ENCODE measurements around the gene CEP295NL.
"Not testable (repeated sequence)": the region's sequence is repeated elsewhere in the genome, so short reads cannot be mapped to it uniquely, and the experiment has no call there.

Gene CEP295NL, protein sequence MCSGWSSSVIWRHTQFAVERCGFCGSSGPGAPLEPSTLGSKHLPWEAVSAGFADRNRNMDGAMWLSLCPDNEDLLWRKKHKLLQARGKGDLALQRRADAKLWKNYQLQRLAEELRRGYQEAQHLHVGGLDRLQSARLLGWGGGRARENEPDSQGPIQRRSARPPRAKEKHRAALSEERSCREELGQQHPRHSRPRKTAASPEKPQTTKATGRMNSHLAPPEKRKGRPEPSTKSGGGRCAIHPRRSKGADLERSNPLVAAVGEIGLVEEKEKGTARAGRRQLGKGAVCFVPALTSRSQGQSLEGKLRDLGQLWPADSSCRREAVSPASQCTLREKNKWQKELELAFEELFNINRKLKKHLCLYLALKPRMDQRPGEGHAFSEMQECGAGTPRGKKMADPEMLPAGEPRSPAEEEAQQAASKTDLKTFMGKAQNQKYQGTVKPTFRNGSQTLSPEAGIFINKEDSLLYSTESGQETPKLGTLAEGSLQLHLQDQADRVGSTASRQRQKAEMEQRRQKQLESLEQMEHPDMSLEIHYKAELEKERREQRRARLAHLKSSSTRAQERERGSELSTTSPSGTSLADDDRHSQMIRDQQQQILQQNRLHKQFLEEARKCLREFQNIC

DNA sequence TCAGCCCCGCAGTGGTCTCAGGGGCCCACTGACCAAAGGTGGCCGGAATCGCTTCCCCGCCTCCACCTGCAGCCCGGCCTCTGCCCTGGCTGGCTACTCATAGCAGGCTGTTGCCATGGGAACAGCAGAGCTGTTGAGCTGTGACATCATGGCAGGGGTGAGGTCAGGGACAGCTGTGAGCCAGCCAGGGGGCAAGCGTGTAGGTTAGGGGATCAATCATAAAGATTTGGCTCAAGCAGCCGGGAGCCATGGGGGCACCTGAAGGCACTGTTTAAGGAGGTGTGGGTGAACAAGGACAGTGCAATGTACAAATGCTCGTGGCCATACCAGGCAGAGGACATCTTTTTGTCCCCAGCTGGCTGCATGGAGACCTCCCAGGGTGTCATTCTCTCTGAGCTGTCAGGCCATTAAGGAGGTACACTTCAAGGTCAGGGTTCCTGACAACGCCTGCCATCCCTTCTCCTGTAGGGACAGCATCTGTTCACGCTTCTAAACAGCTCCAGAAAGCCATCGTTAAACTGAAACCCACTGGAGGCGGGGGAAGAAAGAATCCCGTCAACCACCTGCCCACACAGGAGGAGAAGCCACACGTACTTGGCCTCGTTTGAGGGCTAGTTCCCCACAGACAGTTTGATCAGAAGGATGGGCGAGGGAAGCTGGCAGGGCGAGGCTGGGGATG, at the start of gene CEP295NL:
Gene CEP295NL (minus strand): TSS at position 101 of the 679 bp plus-strand sequence. CDS start 1,373 bp downstream, outside the sequence.
- DNase-seq (ENCODE audit: low read depth), result no peak

DNA sequence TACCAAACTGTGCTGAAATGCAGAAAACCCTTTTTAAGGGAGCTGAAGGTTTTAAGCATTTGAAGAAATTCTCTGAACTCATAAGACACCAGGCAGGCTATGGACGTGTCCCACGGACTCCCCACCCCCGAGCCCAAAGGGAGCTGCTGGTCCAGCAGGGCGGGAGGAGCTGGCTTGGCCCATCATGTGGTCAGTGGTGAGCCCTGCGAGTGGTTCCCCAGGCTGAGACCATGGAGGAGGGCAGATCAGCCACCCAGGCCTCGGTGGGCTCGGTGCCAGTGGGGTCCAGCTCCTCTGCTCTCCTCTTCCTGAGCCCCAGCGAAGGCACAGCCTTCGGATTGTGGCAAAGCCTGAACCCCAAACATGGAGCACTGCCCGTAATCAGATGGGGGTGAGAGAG, 49.7 kb upstream of the CEP295NL start:
- no peak for DNase-seq (ENCODE audit: low read depth)

DNA sequence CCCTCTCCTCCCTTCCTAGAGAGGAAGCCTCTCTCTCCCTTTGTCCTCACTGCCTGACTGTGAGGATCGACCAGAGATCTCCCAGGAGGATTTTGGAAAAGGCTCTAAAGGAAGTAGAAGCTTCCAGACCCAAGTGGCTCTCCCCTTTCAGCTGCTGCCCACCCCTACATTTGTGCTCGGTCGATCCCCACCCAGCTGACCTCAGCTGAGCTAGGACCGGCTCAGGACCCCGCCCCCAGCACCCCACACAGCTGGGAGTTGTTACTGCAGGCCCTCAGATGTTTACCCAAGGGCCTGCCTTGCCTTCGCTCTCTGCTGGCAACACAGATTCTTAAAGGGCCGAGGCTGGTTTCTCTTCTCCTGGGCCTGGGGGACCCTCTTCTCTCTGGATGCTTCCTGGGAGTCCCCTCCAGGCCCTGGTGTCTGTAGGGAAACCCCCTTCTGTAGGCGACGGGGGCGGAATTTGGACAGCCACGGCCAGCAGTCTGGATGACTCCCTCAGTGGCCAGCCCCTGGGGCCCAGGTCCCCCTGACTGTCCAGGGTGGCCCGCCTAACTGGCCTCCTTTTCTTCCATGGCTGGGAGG, 49.1 kb upstream of the CEP295NL start:
- DNase-seq (ENCODE audit: low read depth), result no peak

DNA sequence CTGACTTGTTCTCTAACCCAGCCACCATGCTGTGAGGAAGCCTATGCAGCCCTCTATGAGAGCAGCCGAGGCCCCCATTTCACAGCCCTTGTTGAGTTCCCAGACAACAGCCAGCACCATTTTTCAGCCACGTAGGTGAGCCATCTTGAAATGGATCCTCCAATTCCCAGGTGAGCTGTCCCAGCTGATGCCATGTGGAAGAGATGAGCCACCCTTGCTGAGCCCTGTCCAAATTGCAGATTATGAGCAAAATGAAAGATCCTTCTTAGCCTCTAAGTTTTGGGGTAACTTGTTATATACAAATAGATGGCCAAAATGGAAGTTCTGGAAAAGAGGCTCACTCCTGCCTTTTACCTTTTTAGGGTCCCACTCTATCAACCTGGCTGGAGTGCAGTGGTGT, 47.9 kb upstream of the CEP295NL start:
- DNase-seq (ENCODE audit: low read depth), result no peak

DNA sequence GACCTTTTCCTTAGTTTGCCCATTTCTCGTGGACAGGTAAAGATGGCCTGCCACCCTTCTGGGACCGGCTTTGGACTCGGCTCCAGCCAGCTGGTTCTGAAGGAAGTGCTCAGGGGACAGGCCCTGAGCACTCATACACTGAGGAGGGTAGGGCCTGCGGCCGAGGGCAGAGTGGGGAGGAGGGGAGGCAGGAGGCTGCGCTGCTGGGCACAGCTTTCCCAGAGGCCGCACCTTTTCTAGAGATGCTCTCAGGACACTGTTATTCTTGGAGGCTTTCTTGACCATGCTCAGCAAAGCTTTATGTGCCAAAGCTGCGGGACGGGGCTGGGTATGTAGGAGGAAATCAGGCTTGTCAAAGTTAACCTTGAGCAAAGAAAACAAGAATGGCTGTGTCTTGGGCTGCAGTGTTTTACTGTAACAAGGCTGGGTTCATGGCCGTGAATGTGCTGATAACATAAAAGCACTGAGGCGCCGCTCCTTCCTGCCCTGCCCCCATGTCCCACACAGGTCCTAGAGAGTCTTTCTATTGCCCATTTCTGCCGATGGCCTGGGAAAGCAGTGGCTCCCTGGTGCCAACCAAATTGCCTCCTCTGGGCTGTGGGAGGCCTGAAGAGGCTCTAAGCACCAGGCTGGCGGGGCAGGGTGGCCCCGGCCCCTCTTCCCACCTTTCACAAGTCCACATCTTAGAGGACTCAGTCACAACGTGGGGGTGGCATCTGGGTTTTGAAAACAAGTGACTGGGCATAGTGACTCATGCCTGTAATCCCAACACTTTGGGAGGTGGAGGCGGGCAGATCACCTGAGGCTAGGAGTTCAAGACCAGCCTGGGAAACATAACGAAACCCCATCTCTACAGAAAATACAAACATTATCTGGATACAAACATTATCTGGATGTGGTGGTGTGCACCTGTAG, 44.5 kb upstream of the CEP295NL start:
- no peak for DNase-seq (ENCODE audit: low read depth)

DNA sequence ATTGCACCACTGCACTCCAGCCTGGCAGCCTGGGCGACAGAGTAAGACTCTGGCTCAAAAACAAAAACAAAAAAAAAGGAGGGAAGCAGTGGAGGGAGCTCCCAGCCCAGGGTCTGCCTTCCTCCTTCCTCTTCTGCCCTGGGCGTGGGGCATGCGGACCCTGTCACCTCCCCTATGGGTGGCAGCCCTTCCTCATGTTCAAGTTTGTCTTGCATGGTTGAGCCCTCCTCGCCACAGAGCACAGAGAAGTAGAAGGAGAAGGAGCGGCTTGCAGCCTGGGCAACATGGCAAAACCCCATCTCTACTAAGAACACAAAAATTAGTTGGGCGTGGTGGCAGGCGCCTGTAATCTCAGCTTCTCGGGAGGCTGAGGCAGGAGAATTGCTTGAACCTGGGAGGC, 43.6 kb upstream of the CEP295NL start:
- no peak for DNase-seq (ENCODE audit: low read depth)

DNA sequence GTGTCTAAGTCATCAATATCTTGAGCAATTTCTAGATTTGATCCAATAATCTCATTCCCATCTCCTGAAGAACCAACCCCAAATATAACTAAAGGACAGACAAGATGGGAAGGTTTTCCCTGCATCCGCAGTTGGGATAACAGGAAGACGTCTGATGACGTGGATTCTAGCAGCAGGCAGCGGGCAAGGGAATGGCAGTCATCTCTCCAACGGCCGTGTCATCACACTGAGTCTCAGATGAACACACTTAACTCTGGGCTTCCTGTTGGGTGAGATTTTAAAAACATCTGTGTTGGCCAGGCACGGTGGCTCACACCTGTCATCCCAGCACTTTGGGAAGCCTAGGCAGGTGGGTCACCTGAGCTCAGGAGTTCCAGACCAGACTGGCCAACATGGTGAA, 43.1 kb upstream of the CEP295NL start:
- no peak for DNase-seq (ENCODE audit: low read depth)

DNA sequence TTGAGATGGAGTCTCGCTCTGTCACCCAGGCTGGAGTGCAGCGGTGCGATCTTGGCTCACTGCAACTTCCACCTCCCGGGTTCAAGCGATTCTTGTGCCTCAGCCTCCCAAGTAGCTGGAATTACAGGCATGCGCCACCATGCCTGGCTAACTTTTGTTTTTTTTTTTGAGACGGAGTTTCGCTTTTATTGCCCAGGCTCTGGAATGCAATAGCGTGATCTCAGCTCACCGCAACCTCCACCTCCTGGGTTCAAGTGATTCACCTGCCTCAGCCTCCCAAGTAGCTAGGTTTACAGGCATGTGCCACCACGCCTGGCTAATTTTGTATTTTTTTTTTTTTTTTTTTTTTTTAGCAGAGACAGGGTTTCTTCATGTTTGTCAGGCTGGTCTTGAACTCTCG, 42.5 kb upstream of the CEP295NL start:
- DNase-seq (ENCODE audit: low read depth), result not testable (repeated sequence)

DNA sequence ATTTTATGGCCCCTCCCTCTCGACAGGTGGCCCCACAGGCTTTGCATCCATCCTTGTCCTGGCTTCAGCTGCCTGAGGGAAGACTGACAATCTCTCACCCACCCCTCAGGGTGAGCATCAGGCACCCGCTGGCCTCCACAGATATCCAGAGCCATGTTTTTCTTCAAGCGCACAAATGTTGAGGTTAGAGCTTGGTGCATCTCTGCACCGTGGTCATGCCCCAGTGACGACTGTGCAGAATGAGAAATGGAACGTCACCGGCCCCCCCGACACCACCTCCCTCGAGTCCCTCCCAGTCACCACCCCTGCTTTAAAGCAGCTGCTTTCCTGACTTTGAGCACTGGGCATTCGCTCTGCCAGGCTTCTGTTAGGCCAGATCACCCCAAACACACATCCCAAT, 42.0 kb upstream of the CEP295NL start:
- DNase-seq (ENCODE audit: low read depth), result no peak

DNA sequence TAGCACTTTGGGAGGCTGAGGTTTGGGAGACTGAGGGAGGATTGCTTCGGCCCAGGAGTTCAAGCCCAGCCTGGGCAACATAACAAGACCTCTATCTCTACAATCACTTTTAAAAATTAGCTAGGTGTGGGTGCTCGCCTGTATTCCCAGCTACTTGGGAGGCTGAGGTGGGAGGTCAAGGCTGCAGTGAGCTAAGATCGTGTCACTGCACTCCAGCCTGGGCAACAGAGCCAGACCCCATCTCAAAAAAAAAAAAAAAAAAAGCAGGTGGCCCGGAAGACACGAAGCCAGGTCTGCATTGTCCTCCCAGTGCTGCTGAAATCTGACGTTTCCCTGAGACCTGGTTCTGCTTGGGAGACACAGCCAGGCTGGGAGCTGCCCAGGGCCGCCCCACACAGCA, 41.0 kb upstream of the CEP295NL start:
- no peak for DNase-seq (ENCODE audit: low read depth)

DNA sequence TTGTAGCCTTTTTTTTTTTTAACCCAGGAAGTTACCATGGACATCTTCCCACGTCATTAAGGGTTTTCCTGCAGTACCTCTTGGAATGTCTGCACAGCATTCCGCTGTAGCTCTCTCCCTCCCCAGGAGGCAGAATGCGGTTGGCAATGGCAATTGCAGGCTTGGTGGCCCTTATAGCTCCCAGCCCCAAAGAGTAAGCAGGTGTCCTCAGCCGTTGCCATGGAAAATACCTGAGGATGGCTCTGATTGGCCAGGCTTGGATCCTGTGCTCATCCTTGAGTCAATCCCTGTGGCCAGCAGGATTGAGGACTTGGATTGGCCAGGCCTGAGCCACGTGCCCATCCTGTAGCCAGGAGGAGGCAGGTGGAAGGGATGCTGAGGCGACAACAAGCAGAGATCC, 37.7 kb upstream of the CEP295NL start:
- DNase-seq (ENCODE audit: low read depth), result no peak

DNA sequence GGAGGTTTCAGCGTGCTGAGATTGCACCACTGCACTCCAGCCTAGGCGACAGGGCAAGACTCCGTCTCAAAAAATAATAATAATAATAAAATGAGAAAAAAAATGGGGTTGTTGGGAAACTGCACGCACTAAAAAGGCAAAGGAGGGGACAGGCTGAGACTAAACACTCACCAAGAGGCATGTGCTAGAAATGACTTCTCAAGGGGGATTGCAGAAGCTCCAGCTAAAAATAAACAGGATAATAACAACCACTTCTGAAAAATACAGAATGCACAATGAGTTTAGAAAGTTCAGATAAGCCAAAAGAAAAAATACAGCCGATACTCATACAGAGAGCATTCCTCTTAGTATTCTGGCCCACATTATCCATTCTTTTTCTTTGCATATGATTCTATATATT, 37.3 kb upstream of the CEP295NL start:
- no peak for DNase-seq (ENCODE audit: low read depth)

DNA sequence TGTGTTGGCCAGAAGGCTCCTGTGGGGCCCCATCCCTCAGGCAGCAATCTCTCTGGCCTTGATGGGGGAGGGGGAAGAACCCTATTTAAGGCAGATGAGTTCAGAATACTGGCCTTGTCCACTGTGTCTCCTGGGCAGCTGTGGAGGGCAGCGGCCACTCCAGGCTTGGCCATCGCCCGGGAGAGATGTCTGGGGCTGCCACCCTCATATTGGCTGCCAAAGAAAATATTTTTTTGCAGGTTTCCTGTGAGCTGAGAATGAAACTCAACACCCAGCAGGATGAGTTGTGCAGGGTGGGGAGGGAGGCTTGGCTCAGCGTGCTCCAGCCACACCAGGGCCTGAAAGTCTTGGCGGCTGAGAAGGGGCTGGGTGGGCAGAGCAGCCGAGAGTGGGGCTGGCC, 36.6 kb upstream of the CEP295NL start:
- no peak for DNase-seq (ENCODE audit: low read depth)

DNA sequence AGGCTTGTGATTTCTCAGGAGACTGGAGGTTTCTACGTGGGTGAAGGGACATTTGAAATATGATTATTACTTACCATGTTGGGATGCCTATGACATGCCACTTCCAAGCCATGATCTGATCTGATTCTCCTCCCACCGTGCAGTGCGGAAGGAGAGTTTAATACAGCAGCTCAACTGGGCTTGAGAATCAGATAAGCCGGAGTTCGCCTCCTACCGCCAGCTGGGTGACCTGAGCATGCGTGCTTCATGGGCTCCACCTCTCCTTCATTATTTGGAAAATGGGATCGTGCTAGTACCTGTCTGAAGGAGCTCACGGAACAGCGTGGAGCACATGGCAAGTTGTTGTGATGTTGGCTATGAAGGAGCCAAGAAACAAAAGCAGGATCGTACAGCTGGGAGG, 34.6 kb upstream of the CEP295NL start:
- no peak for DNase-seq (ENCODE audit: low read depth)

DNA sequence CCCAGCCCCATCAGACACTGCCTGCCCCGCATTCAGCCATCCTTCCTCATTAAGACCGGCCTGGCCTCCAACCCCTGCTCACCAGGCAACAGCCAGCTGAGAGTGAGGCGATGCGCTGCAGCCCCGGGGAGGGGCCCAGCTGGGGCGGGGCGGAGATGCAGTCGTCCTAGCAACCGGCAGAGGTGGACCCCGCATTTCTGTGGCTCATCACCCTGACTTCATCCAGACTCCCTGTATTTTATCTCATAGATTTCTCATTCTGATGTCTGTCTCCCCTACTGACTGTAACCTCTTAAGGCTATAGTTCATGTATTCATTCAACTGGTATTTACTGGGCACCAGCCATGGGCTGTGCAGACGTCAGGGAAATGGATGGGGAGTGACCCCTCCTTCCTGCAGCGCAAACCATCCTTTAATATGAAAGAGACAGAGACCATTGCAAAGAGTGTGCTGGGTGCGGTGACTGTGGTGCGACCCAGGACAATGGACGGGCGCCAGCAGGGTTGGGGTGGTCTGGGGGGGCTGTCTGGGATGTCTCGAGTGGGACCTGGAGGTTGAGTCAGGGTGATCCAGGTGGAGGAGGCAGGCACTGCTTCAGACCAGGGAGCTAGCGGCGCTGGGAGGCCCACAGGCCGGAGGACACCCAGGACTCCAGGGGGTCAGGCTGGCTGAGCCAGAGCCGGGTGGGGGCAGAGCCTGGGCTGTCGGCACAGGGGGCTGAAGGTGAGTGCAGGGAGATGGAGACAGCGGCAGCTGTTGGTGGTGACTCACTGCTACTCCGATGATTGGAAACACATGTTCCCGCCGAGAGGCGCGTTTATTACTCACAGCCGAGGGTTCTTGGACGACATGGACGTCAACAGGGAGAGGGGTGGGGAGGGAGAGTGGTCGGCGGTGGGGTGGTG, 32.7 kb upstream of the CEP295NL start:
- peak; percentile 94 for DNase-seq (ENCODE audit: low read depth)

DNA sequence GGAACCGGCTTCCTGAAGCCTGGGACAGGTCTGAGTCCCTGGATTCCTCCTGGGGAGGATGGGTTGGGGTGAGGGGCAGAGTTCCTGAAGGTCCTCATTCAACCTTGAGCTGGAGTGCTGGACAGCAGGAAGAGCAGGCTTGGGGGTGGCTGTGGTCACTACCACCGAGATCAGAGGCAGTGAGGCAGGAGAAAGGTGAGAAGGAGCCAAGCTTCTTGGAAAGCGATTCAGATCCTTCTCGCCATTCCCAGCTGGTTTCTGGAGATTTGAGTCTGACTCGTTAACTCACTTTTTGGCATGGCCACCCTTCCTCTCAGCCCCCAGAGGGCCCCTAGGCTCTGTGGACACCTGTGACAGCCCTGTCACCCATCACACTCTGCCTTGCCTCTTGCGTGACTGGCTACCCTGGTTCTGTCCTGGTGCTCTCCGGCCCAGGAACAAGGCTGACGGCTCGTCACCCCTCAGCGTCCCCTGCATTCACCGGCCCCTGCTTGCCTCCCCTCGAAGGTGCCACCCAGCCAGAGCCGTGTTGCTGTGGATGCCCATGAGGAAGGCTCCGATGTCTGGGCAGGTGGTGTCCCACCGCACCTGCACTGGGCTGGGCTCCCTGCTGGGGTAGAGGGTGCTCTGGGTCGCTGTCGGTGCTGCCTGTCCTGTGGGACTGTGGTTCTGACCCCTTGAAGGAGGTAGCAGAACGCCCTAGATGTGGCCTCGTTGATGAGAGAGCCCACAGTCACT, 31.8 kb upstream of the CEP295NL start:
- DNase-seq (ENCODE audit: low read depth), result no peak

DNA sequence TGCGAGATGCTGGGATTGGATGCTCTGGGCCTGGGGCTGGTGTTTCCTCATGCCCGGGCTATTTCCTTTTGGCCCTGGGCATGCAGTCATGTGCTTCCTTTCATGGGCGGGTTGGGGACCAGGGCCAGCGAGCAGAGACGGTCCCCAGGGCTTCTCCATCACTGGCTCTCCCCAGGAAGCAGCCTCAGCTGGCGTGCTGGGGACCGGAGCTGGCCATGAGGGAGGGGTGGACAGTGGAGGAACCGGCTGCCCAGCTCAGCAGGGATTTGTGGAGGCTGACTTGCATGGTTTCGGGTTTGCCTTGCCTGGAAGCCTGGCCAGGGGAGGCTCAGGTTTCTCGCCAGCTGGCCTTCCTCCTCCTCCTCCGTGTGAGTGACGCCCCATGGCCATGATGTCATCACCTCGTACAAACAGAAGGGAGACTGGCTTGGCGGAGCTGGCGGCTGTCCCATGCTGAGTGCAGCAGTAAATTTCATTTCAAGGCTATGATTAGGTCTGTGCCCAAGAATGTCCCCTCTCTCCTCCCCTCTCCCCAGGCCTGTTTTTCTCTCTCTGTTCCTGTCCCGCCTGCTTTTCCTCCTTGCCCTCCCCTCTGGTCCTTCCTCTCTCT, 31.1 kb upstream of the CEP295NL start:
- DNase-seq (ENCODE audit: low read depth), result peak; percentile 91

DNA sequence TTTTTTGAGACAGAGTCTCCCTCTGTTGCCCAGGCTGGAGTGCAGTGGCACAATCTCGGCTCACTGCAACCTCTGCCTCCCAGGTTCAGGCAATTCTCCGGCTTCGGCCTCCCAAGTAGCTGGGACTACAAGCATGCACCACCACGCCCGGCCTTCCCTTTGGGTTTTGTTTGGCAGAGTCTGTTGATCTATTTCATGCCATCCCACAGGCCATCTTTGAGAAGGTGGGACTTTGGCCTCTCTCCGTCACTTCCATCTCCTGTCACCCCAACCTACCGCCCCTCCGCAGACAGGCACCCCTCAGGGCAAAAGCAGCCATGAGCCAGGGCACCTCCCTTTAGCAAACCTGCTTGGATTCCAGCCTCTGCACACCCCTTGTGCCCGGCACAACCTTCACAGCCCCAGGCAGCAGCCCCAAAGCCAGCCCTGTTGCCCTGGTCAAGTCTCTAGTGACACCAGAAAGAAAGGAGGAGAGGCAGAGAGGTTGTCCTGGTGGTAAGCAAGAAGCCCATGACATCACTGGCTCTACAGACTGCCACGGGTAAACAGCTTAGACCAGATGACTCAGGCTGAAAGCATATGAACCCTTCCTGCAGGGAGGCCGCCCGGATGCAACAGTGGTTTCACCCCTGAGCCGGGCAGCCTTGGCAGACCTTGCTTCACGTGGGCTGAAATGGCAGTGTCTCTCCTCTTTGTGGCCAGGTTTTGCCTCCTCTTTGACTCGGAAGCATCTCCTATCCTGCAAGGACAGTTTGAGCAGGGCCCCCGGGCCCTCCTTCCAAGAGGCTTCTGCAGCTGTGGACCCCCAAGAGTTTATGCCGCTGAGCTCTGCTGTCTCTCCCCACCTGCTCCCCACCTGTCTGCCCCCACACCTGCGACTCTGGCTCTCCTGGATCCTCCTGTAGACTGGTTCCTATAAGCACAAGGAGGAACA, 30.3 kb upstream of the CEP295NL start:
- peak; percentile 90 for DNase-seq (ENCODE audit: low read depth)
